Fibroblast of skin of left biceps (primary cell): ENCODE data around the gene TRIO.

Source experiments
- DNase-seq, 2 experiments: peaks; one replicate each; pipeline ENCODE4 v3.0.0-alpha.2; 2013; ENCODE audit warnings: low read depth in 2 of 2

Gene TRIO

DNA sequence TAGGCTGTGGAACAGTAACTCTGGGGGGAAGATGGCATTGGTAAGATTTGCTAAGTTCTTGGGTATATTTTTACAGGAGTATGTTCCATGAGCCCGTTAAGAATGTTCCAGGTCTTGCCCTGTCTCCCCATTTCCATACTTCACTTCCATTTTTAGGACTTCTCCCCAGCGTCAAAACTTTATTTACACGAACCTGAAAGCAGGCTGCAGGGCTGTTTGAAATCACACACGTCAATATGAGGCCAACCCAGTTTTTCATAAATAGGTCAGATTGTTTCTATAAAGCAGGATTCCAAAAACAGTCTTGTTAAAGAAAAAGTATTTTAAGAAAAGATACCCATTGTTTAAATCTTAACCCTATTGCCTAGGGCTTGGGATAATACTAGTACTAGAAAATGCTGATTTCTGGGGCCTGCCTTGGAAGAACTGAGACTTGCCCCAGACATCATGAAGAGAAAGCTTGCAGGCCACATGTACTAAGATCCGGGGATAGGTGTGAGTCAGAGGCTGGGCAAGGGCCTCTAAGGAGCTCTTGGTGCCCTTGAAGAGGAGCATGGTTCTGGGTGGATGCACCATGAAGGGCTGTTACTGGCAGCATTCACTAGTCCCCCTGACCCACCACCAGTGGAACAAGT is 24.2 kb downstream of the TRIO start:
- DNase-seq = no peak

DNA sequence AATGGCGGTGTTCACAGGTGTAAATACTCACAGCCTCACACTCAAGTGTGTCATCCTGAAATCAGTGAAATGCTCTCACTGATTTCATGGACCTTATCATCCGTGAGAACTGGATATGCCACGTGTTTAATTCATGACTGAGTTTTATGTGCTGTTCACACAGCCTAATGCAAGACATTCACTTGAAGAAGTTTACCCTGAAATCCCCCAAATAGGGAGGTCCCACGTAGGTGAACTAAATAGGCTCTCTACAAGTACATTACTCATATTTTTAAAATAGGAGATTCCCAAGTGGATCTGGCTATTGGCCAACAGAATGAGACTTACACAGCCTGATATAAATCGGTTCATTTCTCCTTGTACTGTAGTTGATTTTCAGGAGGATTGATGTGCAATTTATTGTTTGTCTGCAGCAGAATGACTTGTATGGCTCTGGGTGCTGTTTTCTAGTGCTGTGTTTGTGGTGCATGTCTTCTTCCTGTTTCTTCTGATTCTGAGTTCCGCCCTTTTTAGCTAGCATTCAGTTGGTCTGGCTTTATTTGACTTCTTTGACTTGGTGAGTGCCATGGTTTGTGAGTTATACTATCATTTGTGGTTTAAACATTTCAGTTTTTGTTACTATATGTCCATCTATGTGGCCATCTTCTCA is 25.1 kb downstream of the TRIO start:
- DNase-seq = no peak

DNA sequence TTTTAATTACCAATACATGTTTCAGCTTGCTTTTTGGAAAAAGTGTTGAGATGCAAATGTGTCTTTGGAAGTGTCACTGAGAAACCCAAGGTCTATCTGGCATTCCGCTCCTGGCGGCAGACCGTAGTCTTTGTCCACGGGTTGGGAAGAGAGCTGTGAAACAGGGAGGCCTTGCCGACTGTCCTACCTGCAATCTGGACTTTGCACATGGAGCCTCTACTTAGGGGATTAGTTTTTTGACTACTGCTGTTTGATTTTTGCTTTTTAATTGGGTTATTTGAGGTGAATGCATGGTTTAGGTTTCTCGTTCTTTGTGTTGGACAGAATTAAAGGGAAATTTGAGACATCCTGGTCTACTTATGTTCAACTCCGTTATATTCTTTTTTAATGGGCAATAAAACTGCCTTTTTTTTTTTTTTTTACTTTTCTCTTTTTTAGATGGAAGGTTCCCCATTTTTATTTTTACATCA is 25.7 kb downstream of the TRIO start:
- DNase-seq = no peak

DNA sequence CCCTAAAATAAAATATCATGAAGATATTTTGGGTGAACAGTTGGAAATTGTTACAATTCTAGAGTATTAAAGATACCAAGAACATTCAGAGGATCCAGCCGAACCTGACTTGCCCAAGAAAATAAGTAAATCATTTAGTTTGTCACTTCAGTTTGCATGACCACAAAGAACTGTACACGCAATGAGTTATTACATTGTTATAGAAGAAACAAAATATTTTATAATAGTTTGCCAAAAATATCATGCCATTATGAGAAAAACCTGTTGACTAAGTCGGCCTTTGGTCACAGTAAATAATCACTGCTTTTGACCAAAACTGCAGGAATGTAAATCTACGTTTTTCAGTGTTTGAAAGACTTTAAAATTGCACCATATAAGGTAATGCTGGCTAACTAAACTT is 27.9 kb downstream of the TRIO start:
- no peak for DNase-seq

DNA sequence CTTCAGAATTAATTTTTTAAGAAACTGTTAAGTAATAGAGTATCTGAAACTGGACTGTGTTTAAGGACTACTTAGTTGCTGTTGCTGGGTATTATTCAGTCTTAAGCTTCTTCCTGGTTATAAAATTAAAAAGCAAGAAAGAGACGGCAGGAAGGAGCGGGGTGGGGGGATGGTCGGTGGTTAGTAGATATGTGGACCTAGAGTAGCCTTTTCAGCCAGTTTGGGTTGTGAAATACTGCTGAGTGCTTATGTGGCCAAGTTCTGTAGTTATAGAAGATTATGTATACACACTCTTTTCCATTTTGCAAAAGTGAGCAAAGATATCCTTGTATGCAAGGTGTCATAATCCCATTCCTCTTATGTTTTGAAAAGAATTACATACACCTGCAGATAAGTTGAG is 28.5 kb downstream of the TRIO start:
- no peak for DNase-seq

DNA sequence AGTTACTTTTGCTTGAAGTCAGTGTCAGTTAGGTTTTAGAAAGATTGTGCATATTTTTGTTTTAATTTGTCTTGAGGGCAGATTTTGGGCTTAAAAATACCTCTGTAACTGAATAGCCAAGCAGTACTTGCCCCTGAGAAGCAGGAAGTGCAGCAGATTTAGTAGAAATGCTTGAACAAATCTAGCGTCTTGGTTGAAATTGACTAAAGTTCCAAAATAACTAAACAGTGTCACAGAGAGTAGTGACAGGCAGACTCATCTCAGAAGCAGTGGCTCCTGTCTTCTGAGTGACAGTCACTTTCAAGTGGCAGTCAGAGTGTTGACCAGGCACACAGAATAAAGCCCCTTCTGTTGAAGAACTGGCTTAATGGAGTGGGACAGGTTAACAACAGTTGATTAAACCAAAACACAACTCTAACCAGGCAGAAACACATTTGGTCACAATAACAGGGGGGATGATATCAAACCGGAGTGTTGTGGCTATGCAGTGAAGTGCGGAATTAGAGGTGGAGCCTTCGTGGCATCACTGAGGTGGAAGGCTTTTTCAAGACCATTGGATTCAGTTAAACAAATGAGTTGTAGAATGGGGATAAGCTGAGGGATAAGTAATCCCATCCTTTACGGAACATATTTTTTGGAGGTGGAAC is 29.1 kb downstream of the TRIO start:
- DNase-seq = no peak

DNA sequence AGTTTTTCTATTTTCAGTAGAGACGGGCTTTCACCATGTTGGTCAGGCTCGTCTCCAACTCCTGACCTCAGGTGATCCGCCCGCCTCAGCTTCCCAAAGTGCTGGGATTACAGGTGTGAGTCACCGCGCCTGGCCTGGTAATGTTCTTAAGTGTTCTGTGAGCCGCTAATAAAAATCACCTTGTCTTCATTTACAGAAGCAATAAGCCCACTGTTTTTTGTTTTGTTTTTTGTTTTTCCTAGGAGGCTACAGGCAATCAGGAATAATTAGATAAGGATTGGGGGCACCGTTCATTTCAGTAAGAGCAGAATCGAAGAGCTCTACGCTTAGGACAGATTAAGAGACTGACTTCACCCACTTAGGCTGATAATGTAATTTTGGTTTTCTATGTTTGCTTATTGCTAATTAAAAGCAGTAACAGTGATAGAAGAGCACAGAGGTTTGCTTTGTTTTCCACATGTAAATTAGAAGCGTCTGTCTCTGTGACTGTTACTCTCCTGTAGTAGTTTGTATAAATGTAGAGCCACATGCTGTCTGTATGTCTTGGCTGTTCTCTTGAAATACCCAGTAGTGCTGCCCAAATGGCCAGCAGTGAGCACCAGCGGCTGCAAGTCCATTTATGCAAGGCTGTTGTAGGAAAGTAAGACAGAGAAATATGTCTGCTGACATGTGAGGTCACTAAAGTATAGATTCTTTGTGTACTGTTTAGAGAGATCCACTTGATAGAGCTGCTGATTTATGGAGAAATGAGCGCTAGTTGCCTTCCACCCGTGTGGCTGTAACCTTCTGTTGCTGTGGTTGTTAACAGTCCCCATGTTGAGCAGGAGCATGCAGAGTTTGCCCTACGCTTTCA is 30.5 kb downstream of the TRIO start:
- DNase-seq = no peak

DNA sequence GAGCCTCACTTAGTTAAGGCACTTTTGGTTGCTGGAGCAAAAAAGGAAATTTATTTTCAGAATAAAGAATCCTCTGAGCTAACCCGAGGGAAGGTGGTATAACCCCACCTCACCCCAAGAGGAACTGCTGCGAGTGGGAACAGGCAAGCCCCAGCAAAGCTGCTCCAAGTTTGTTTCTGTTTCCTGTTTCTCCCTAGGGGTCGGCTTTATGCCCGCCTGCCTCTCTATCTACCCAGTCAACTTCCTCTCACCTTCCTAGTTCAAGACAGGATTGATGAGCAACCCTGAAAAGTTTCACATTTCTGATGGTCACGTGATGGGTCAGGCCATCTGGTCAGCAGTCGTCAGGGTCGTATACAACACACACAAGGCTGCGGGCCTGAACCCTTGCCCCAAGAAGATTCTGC is 31.1 kb downstream of the TRIO start:
- DNase-seq = no peak

DNA sequence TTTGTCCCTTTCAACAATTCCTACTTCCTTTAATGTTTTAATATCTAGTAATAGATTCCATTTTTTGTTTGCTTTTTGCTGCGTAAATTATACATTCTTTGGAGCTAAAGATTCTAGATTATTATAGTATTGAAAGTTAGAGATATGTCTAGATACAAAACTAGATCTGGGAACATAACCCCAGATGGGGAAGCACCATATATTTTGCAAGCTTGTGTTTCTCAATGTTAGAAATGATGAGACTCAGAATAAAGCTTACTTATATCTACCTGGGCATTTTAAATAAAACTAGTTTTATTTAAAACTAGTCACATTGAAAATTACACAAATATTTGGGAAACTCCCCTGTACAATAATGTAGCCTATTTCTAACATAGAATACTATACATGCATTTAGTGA is 32.2 kb downstream of the TRIO start:
- no peak for DNase-seq

DNA sequence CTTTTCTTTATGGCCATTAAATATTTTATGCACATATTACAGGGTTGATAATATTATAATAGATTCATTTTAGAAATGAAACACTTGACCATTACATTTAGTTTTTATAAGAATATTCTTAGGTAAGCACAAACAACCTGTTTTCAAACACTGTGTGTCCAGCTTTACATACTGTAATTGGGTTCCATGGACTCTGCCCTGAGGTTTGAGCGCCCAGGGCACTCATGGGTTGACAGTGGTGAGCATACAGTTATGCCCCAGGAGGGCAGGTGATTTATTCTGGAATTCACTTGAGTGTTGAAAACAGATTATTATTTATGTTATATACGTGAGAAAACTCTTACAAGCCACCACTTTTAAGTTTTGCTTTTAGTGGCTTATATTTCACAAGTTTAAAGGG is 33.7 kb downstream of the TRIO start:
- no peak for DNase-seq

DNA sequence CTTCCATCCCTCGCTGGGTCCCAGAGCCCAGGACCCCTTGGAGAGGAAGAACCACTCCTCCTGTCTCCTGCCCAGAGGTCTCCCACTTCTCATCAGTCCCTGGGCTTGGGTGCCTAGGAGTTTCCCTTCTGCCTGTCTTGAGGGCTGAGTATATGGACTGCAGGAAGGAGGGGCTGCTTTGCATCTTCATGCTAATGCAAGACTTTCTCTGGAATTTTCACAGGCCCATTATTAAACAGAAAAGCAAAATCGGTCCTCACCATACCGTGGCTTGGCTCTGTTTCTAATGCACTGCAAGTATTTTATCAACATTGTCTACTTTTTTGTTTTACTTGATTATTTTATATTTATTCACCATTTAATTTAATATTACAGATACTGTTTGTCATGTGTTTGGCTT is 34.5 kb downstream of the TRIO start:
- DNase-seq = no peak

DNA sequence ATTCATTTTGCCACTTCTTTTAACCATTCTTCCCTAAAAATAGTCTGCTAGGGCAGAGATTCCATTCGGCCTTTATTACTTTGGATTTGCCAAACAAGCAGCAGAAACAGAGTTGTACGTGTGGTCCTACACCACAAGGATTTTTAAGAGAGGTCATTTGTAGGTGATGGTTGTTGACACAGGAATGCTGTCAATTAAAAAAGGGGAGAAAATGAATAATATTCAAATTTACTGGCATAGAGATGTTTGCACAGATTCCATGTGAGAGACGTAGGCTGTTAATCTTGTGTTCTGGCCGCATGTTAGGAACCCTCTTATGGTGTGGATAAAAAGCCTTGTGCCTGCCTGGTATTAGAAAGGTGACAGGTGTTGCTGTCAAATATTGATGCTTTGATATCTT is 34.9 kb downstream of the TRIO start:
- DNase-seq = no peak

DNA sequence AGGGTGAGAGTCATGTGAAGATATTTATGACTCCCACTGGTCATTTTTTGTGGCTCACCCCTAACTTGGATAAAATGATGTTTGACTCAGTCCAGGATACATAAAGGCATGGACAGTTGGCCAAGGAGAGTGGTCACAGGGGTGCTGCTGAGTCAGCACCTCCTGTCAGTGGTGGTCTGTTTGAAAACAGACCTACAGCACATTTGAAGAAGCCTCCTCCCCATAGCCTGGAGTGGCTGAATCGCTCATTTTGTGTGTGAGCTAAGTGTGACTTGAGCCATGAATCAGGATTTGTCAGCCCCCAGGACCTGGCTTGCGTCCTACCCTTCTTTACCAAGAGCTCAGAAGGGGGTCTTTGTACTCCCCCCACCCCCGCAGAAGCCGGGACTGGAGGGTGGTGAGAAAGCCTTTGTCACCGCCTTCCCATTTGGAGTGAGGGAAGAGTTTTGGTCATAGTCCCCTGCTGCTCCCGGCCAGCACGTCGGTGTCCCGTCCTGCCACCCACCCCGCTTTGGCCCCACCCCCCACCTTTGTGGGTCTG is 35.6 kb downstream of the TRIO start:
- no peak for DNase-seq

DNA sequence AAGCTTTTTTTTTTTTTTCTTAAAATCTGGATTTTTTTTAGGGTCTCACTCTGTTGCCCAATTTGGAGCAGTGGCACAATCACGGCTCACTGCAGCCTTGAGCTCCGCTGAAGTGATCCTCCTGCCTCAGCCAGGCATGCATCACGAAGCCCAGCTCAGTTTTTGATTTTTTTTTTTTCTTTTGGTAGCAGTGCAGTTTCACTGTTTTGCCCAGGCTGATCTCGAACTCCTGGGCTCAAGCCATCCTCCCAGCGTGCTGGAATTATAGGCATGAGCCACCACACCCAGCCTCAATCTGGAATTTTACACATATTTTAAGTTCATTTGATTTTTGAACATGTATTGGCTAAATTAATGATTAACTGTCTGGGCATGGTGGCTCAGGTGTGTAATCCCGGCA is 36.3 kb downstream of the TRIO start:
- DNase-seq = no peak

DNA sequence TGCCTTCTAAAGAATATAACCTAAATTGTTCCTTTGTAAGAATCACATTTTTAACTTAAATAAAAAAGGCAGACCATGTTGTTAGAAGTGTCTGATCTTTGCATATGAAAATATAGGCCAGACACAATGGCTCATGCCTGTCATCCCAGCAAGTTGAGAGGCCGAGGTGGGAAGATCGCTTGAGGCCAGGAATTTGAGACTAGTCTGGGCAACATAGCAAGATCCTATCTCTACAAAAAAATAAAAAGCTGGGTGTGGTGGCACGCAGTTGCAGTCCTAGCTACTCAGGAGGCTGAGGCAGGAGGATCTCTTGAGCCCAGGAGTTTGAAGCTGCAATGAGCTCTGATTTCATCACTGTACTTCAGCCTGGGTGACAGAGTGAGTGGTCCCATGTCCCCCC is 37.3 kb downstream of the TRIO start:
- DNase-seq = no peak

DNA sequence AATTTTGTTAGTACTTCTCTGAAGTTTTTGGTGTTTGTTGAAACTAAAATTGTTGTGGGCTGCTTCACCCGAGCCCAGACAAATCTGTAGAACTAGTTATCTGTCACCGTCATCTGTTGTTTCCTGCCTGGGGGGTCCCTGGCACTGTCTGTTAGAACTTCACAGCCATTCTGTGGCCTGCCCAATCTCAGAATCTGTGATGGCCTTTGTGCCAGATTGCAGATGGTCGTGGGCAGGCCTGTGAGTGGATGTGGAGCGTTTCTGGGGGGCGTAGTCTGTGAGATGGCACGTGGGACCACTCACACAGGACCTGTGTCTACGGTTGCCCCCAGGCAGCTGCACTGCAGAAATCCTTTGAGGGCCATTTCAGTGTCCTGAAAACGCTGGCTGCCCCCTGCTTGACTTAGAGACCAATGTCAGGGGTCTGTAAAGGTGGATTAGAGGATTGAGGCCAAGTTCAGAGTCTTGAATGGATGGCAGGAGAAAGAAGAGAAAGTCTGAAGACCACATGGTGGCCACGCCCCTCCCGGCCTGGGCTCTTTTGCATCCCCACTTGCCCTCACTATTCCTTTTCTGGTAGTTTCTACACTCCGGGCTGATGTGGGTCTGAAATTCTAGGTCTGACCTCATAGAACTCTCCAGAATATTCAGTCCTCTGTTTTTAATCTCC is 38.3 kb downstream of the TRIO start:
- DNase-seq = no peak

DNA sequence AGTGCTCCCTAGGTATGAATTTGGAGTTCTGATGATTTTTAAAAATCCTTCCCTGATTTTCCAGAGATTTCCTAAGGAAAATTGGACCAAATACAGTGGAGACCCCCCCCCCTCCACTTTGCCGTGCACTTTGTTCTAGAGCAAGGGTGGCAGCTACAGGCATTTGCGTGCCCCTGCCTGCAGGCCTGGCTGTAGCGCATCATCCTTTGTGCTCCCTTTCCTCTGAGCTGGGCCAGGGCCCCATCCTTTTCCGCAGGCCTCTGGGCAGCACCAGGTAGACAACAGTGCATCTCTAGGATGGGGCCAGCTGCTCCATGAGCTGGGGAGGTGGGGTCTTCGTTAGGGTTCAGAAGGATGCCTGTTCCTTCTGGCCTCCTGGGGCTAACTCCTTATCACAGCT is 39.6 kb downstream of the TRIO start:
- no peak for DNase-seq

DNA sequence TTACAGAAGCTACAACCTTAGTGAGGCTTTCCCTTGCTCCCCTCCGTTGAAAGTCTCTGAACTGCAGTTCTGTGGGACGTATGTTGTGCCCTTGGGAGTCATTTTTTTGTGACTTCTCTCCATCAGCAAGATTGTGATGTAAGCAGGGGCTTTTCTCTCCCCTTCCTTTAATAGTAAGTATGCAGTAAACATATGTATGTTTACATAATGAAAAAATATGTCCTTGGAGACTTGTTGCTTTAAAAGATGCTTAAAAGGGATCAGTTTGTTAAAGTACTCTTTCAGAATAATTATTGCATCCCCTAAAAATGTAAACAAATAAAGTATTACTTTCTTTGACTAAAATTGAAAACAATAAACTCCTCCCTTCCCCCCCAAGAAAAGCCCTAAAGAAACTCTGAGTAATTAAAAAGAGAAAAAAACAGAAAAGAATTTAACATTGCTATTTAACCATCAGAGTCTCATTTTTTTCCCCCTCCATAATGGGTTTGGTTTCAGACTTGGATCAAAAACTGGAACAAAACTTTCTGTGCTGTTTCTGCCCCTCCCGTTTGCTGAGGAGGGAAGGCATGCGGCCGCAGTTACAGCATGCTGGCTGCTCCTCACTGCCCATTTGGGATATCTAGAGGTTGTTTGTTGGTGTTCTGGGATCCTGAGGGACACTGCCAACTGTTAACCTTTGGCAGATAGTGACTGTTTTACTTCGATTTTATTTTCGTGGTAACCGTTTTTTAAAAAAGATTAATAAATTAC is 40.2 kb downstream of the TRIO start:
- DNase-seq = no peak

DNA sequence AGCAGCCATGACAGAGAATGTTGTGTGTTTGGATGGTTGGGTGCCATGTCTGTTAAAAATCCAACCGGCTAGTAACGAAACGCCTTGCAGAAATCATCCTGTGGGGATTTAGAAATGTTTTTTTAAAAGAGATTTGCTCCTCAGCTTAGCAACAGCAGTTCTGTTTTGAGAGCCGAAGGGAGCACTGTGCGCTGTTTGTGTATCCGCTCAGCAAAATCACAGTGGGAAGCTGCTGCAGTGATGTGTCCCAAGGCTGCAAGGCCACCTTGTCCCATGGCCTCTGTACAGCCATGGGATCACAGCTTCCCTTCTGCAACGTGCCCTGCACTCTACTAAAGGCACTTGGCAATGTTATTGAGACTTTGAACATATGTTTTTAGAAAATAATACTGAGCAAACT is 40.9 kb downstream of the TRIO start:
- DNase-seq = no peak

DNA sequence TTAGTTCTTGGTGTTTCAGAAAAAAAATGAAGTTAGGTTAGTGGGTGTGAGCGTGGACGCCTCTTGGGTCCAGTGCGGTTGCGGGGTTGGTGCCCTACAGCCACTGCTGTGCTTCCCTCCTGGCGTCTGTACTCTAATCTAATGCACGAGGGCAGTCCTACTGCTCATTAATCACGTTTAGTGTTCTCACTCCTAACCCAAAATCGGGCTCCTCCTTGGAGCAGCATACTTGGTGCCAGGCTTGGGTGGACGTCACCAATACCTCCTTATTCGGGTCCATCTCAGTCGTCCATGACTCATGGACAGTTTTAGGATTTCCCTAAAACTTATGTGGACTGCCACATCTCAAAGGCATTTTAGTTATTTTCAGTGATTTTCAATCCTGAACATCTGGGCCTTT is 41.6 kb downstream of the TRIO start:
- no peak for DNase-seq
